ENCODE data around the gene NOS1AP.
"Not testable (repeated sequence)": the region's sequence is repeated elsewhere in the genome, so short reads cannot be mapped to it uniquely, and the experiment has no call there.

Gene NOS1AP

GRCh38 chr1:162169031-162169790 is 99.7 kb downstream of the NOS1AP start:
- TF ChIP-seq CTCF (conservative IDR thresholded peaks at IDR 0.05) = no peak
- TF ChIP-seq ZFX (IDR thresholded peaks at IDR 0.05) = no peak
- peak overlapping the region; percentile 57; the same call in 1 of the 2 replicates for H3K27ac ChIP-seq

- H3K27ac ChIP-seq = no peak overlapping the region
- TF ChIP-seq ZFX (IDR thresholded peaks at IDR 0.05) (no peak), CTCF (conservative IDR thresholded peaks at IDR 0.05) (no peak)
Observed at GRCh38 chr1:162171111-162171510, 101.6 kb downstream of the NOS1AP start.

GRCh38 chr1:162172311-162173102 is 103.0 kb downstream of the NOS1AP start:
- H3K27ac ChIP-seq = no peak overlapping the region
- TF ChIP-seq CTCF (conservative IDR thresholded peaks at IDR 0.05) (no peak), ZFX (IDR thresholded peaks at IDR 0.05) (no peak)

GRCh38 chr1:162173607-162174006 is 104.1 kb downstream of the NOS1AP start:
- not testable (repeated sequence) for H3K27ac ChIP-seq

- H3K27ac ChIP-seq = not testable (repeated sequence)
Observed at GRCh38 chr1:162174027-162174426, 104.5 kb downstream of the NOS1AP start.

GRCh38 chr1:162175379-162176081 is 106.0 kb downstream of the NOS1AP start:
- no peak for TF ChIP-seq ZFX (IDR thresholded peaks at IDR 0.05)
- TF ChIP-seq CTCF (conservative IDR thresholded peaks at IDR 0.05) = no peak
- H3K27ac ChIP-seq = no peak overlapping the region

- H3K27ac ChIP-seq = no peak overlapping the region
- TF ChIP-seq ZFX (IDR thresholded peaks at IDR 0.05) (no peak), CTCF (conservative IDR thresholded peaks at IDR 0.05) (no peak)
Observed at GRCh38 chr1:162177126-162177525, 107.6 kb downstream of the NOS1AP start.

GRCh38 chr1:162178432-162178831 is 108.9 kb downstream of the NOS1AP start:
- TF ChIP-seq CTCF (conservative IDR thresholded peaks at IDR 0.05) (no peak), ZFX (IDR thresholded peaks at IDR 0.05) (no peak)
- H3K27ac ChIP-seq = peak overlapping the region; percentile 66

Data from C4-2B (cell line).